Fibroblast of lung (primary cell): ENCODE results near the gene NDUFA11.
"Not testable (repeated sequence)": the region's sequence is repeated elsewhere in the genome, so short reads cannot be mapped to it uniquely, and the experiment has no call there.

Source experiments
- CTCF ChIP-seq, 2 donors: IDR thresholded peaks in 1 of 2; conservative IDR thresholded peaks in 1 of 2; 1 replicate in 1 of 2; 2 replicates in 1 of 2; pipeline ENCODE4 v1.5.1; 2011 to 2012; ENCODE audit warnings: low read length in 2 of 2, control low read depth in 1 of 2, inconsistent platforms in 1 of 2, low read depth in 1 of 2, mild to moderate bottlenecking in 1 of 2
- EZH2 ChIP-seq: IDR thresholded peaks from 2 replicates; pipeline ENCODE4 v1.5.1; 2012; ENCODE audit warnings: low read length, control low read depth, mild to moderate bottlenecking; ENCODE audit errors: missing control alignments

- not testable (repeated sequence) for TF ChIP-seq CTCF (conservative IDR thresholded peaks at IDR 0.05 in 1 of 2, IDR thresholded peaks at IDR 0.05 in 1 of 2; ENCODE audit: low read depth in 1 of 2, low read length in 2 of 2); EZH2
Measured at GRCh38 chr19:5884065-5884811, 19.4 kb downstream of the NDUFA11 start.
